ENCODE results near the gene TRIO. TPM values are rescaled to one million over a fixed set of nuclear protein-coding genes. Genes with fewer than 3 reads are reported as not detected.
"Not testable (repeated sequence)": the region's sequence is repeated elsewhere in the genome, so short reads cannot be mapped to it uniquely, and the experiment has no call there.

Gene TRIO
- total RNA-seq, 4 donors from 2014 or later = 67.4 to 103 (median 94.7) TPM

GRCh38 chr5:14382640-14383039, 239.5 kb downstream of the TRIO start:
- H3K4me1 ChIP-seq = peaks cover 0 to 7% of the 10 kb centered on the region in 2 donors
- no peak overlapping the region for H3K4me3 ChIP-seq (replicated peaks in 1 of 3)
- H3K9me3 ChIP-seq = no peaks in the 10 kb centered on the region
- H3K27me3 ChIP-seq = no peaks in the 10 kb centered on the region
- no peak for DNase-seq
- H3K27ac ChIP-seq = no peak overlapping the region
- H3K36me3 ChIP-seq = peaks cover 26 to 27% of the 10 kb centered on the region in 2 donors
- intact Hi-C loops (cut with DNase I) = no loop called here
- WGBS, 2 donors = 89 to 91% methylated on average over 4 of the region's 4 CpGs
- TF ChIP-seq POLR2A (IDR thresholded peaks at IDR 0.05) (no peak), CTCF (IDR thresholded peaks at IDR 0.05) (no peak)

DNA sequence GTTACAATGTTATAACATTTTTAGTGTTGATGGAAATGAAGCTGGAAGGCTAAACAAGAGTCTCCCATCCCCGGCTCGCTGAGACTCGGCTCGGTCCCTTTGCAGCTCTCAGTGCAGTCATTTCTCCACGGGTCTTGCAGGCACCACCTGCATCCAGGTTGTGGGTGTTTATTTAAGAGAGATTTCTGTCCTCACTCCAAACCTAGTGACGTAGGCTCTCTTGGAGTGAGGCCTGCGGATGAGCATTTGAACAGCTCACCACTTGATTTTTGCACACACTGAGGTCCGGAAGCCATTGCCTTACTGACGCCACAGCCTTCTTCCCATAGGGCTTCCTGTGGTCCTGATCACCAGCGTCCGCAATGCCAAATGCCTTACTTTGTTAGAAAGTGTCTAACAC, 240.8 kb downstream of the TRIO start:
- peak; percentile 54 to 62 for DNase-seq
- intact Hi-C loops (cut with DNase I) = no loop called here
- 37 to 47% methylated on average over 11 of the region's 11 CpGs for WGBS, 2 donors
- Histone ChIP-seq H3K4me1 (peaks cover 0 to 7% of the 10 kb centered on the region in 2 donors), H3K9me3 (no peaks in the 10 kb centered on the region), H3K4me3 (replicated peaks in 1 of 3) (no peak overlapping the region), H3K27ac (peak overlapping the region in 1 of 3 donors; percentile 8), H3K27me3 (no peaks in the 10 kb centered on the region), H3K36me3 (peaks cover 16 to 28% of the 10 kb centered on the region in 2 donors)
- no peak for TF ChIP-seq POLR2A (IDR thresholded peaks at IDR 0.05)
- no peak for TF ChIP-seq CTCF (IDR thresholded peaks at IDR 0.05)

DNA sequence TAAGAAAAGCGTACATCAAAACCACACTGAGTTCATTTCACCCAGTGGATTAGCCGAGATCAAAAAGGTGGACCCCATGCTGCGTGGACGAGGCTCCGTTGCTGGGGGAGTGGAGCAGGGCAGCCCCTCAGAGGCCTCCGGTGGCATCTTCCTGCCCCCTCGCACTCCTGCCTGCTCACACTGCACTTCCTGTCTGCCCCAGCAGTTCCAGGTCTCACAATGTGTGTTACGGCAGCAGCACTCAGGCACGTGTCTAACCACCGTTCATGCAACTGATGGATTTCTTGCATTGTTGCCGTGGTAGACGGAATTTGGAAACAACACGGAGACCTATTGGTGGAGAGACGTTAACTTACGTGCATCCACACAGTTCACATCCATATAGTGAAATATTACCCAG, 241.9 kb downstream of the TRIO start:
- Histone ChIP-seq H3K9me3 (no peaks in the 10 kb centered on the region), H3K36me3 (peaks cover 20 to 39% of the 10 kb centered on the region in 2 donors), H3K4me3 (replicated peaks in 1 of 3) (no peak overlapping the region), H3K27ac (no peak overlapping the region), H3K27me3 (no peaks in the 10 kb centered on the region), H3K4me1 (peaks cover 0 to 7% of the 10 kb centered on the region in 2 donors)
- 88 to 96% methylated on average over 15 of the region's 15 CpGs for WGBS, 2 donors
- intact Hi-C loops (cut with DNase I) = no loop called here
- DNase-seq = no peak
- no peak for TF ChIP-seq POLR2A (IDR thresholded peaks at IDR 0.05)
- no peak for TF ChIP-seq CTCF (IDR thresholded peaks at IDR 0.05)

GRCh38 chr5:14386884-14387624, 243.9 kb downstream of the TRIO start:
- DNase-seq = no peak
- Histone ChIP-seq H3K36me3 (peaks cover 22 to 36% of the 10 kb centered on the region in 2 donors), H3K27me3 (no peaks in the 10 kb centered on the region), H3K4me1 (peaks cover 0 to 7% of the 10 kb centered on the region in 2 donors), H3K4me3 (replicated peaks in 1 of 3) (no peak overlapping the region), H3K27ac (no peak overlapping the region), H3K9me3 (no peaks in the 10 kb centered on the region)
- TF ChIP-seq POLR2A (IDR thresholded peaks at IDR 0.05) = no peak
- TF ChIP-seq CTCF (IDR thresholded peaks at IDR 0.05) = no peak
- WGBS, 2 donors = 87 to 89% methylated on average over 16 of the region's 16 CpGs
- intact Hi-C loops (cut with DNase I) = no loop called here

- Histone ChIP-seq H3K4me1 (peaks cover 0 to 4% of the 10 kb centered on the region in 2 donors), H3K36me3 (peaks cover 22 to 34% of the 10 kb centered on the region in 2 donors), H3K9me3 (no peaks in the 10 kb centered on the region), H3K27ac (no peak overlapping the region), H3K4me3 (replicated peaks in 1 of 3) (no peak overlapping the region), H3K27me3 (no peaks in the 10 kb centered on the region)
- intact Hi-C loops (cut with DNase I) = no loop called here
- no peak for TF ChIP-seq CTCF (IDR thresholded peaks at IDR 0.05)
- DNase-seq = no peak
- 95 to 98% methylated on average over 1 of the region's 1 CpG for WGBS, 2 donors
Observed at GRCh38 chr5:14388741-14389140, 245.6 kb downstream of the TRIO start.

DNA sequence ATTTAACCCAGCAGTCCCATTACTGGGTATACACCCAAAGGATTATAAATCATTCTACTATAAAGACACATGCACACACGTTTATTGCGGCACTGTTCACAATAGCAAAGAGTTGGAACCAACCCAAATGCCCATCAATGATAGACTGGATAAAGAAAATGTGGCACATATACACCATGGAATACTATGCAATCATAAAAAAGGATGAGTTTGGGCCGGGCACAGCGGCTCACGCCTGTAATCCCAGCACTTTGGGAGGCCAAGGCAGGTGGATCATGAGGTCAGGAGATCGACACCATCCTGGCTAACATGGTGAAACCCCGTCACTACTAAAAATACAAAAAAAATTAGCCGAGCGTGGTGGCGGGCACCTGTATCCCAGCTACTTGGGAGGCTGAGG, 249.4 kb downstream of the TRIO start:
- DNase-seq; H3K4me3 ChIP-seq (replicated peaks in 1 of 3); H3K4me1 ChIP-seq; H3K9me3 ChIP-seq; H3K27ac ChIP-seq; H3K27me3 ChIP-seq; intact Hi-C loops (cut with DNase I): not testable (repeated sequence)
- 97 to 98% methylated on average over 10 of the region's 10 CpGs for WGBS, 2 donors
- peaks cover 17 to 30% of the 10 kb centered on the region in 2 donors for H3K36me3 ChIP-seq
